ENCODE data around the gene ERO1B. TPM values are rescaled to one million over a fixed set of nuclear protein-coding genes. Genes with fewer than 3 reads are reported as not detected.

Gene ERO1B
- total RNA-seq, 4 donors from 2014 or later = 4.6 to 15.7 (median 8.5) TPM

DNA sequence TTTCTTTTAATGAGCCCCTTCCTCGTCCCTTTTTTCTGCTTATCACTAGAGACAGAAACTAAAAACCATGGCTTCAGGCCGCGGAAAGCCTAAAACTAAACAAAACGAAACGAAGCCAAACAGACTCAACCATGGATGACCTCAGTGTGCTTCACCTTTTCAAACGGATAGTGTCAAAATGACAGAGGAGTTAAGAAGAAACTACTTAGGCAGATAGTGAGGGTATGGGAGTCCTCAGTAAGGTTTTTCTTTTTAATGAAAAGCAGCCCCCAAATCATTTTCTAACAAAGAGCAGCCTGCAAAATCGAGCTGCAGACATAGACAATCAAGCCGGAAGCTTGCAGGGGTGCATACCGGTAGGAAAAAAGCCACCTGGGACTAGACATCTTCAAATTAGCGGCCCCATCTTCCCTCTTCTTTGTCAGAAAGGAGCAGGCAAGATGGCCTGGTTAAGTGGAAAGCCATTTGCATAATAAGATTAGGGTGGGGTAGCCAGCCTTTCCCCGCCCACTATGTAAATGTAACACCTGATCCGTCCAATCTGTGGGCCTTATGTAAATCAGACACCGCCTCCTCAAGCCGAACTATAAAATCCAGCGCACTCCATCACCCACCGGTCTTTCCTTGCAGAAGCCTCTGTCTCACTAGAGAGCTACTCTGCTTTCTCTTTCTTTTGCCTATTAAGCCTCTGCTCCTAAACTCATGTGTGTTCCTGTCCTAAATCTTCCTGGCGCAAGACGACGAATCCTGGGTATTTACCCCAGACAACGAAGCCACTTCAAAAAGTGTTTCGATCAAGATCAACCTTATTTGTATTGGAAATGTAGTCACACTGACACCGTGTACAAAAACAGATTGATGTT is 6.2 kb upstream of the ERO1B start:
- Histone ChIP-seq H3K4me1 (no peaks in the 10 kb centered on the region), H3K27ac (no peak overlapping the region), H3K4me3 (peak overlapping the region in 1 of 4 donors; percentile 7), H3K9me3 (no peaks in the 10 kb centered on the region), H3K36me3 (no peaks in the 10 kb centered on the region), H3K27me3 (no peaks in the 10 kb centered on the region)
- intact Hi-C loops (cut with DNase I; ENCODE audit: low total_unique reads) (no loop called here), in situ Hi-C loops (cut with MboI; ENCODE audit: low pct_ligation_motif_present in 1 of 4, low pct_unique_long_range_greater_than_20kb in 1 of 4, low sequenced_read_pairs in 3 of 4) (no loop called here)
- DNase-seq = peak; percentile 22
- TF ChIP-seq EP300 (IDR thresholded peaks at IDR 0.05; ENCODE audit: low read depth) (no peak), POLR2A (IDR thresholded peaks at IDR 0.05) (peak; percentile 55), POLR2AphosphoS5 (IDR thresholded peaks at IDR 0.05) (peak in 2 of 3 donors; percentile 35 to 78)
- 78 to 98% methylated on average over 11 to 22 of the region's 22 CpGs for WGBS, 2 donors (ENCODE audit: low coverage in 1 of 2)

DNA sequence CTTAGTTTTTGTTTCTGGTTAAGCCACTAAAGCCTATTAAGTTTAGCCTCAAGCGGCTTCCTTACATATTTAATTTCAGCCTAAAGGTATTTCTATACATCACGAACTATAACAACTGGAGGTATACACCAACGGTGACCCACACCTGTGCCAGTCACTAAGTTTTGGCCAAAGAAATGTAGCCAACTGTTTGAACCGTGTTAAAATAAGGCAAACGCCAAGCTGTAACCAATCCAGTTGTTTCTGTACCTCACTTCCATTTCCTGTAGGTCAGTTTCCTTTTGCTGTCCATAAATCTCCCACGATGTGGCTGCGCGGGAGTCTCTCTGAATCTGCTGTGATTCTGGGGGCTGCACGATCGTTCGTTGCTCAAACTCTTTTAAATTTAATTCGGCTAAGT is 5.6 kb upstream of the ERO1B start:
- 85 to 89% methylated on average over 5 to 12 of the region's 12 CpGs for WGBS, 2 donors (ENCODE audit: low coverage in 1 of 2)
- Histone ChIP-seq H3K4me1 (peaks cover 2 to 6% (median 4%) of the 10 kb centered on the region in 4 donors), H3K4me3 (no peak overlapping the region), H3K27me3 (no peaks in the 10 kb centered on the region), H3K27ac (no peak overlapping the region), H3K9me3 (no peaks in the 10 kb centered on the region), H3K36me3 (no peaks in the 10 kb centered on the region)
- no peak for TF ChIP-seq EP300 (IDR thresholded peaks at IDR 0.05; ENCODE audit: low read depth)
- TF ChIP-seq POLR2AphosphoS5 (IDR thresholded peaks at IDR 0.05) = no peak
- TF ChIP-seq POLR2A (IDR thresholded peaks at IDR 0.05) = no peak
- TF ChIP-seq CTCF (IDR thresholded peaks at IDR 0.05) = no peak
- intact Hi-C loops (cut with DNase I; ENCODE audit: low total_unique reads) = no loop called here
- DNase-seq = no peak
- in situ Hi-C loops (cut with MboI; ENCODE audit: low pct_ligation_motif_present in 1 of 4, low pct_unique_long_range_greater_than_20kb in 1 of 4, low sequenced_read_pairs in 3 of 4) = no loop called here

DNA sequence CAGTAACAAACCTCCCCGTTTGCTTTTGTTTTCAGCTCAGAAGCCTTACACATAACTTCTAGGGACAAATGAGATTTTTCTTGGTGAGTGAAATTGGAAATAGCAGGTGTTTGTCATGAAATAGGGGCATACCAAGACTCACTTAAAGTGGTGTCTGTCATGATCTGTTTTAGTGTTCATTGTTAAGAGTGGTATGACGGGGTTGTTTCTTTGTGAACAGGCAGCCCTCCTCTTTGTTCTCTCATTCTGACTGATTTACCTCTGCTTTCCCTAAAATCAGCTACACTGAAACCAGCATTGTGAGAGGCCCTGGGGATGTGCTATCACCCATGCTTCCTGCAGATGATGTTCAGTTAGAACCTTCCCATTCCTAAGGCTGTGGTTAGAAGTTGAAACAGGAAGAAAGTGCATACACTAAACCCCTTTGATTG is 2.5 kb upstream of the ERO1B start:
- Histone ChIP-seq H3K4me1 (peaks cover 4 to 16% (median 9%) of the 10 kb centered on the region in 4 donors), H3K9me3 (no peaks in the 10 kb centered on the region), H3K27me3 (no peaks in the 10 kb centered on the region), H3K27ac (no peak overlapping the region), H3K4me3 (no peak overlapping the region), H3K36me3 (no peaks in the 10 kb centered on the region)
- intact Hi-C loops (cut with DNase I; ENCODE audit: low total_unique reads) = no loop called here
- 61% methylated on average over 2 of the region's 2 CpGs; no CpG with 5 or more reads in 1 of the 2 donors for WGBS, 2 donors (ENCODE audit: low coverage in 1 of 2)
- no peak for DNase-seq
- in situ Hi-C loops (cut with MboI; ENCODE audit: low pct_ligation_motif_present in 1 of 4, low pct_unique_long_range_greater_than_20kb in 1 of 4, low sequenced_read_pairs in 3 of 4) = no loop called here
- TF ChIP-seq CTCF (IDR thresholded peaks at IDR 0.05) = no peak
- no peak for TF ChIP-seq EP300 (IDR thresholded peaks at IDR 0.05; ENCODE audit: low read depth)
- no peak for TF ChIP-seq POLR2AphosphoS5 (IDR thresholded peaks at IDR 0.05)
- no peak for TF ChIP-seq POLR2A (IDR thresholded peaks at IDR 0.05)

DNA sequence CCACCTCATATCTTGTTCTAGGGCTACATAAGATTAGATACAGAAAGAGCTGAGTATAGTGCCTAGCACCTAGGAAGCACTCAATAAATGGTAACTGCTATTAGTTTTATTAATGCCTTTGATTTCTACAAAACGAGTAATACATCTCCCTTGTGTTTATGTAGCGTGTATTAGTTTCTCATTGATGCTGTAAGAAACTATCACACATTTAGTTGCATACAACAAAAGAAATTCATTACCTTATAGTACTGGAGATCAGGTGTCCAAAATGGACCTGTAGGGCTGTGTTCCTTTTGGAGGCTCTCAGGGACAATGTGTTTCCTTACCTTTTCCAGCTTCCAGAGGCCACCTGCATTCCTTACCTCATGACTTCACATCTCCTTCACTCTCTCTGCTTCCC is 961 bp upstream of the ERO1B start:
- TF ChIP-seq POLR2A (IDR thresholded peaks at IDR 0.05) = no peak
- no peak for TF ChIP-seq POLR2AphosphoS5 (IDR thresholded peaks at IDR 0.05)
- no peak for TF ChIP-seq CTCF (IDR thresholded peaks at IDR 0.05)
- TF ChIP-seq EP300 (IDR thresholded peaks at IDR 0.05; ENCODE audit: low read depth) = no peak
- H3K4me3 ChIP-seq = peak overlapping the region in 3 of 4 donors; percentile 70 to 96 (median 91)
- in situ Hi-C loops (cut with MboI; ENCODE audit: low pct_ligation_motif_present in 1 of 4, low pct_unique_long_range_greater_than_20kb in 1 of 4, low sequenced_read_pairs in 3 of 4) (no loop called here), intact Hi-C loops (cut with DNase I; ENCODE audit: low total_unique reads) (no loop called here)
- 64 to 71% methylated on average over 2 of the region's 2 CpGs for WGBS, 2 donors (ENCODE audit: low coverage in 1 of 2)
- peak overlapping the region in 1 of 4 donors; percentile 96 for H3K27ac ChIP-seq
- peaks cover 4 to 16% (median 9%) of the 10 kb centered on the region in 4 donors for H3K4me1 ChIP-seq
- H3K27me3 ChIP-seq = no peaks in the 10 kb centered on the region
- H3K9me3 ChIP-seq = no peaks in the 10 kb centered on the region
- DNase-seq = no peak
- H3K36me3 ChIP-seq = no peaks in the 10 kb centered on the region
